ENCODE results near the gene TTLL10. TPM values are rescaled to one million over a fixed set of nuclear protein-coding genes. Genes with fewer than 3 reads are reported as not detected.

TTLL10 gene
- total RNA-seq, 1 experiment from 2014 or later = 0.68 TPM

DNA sequence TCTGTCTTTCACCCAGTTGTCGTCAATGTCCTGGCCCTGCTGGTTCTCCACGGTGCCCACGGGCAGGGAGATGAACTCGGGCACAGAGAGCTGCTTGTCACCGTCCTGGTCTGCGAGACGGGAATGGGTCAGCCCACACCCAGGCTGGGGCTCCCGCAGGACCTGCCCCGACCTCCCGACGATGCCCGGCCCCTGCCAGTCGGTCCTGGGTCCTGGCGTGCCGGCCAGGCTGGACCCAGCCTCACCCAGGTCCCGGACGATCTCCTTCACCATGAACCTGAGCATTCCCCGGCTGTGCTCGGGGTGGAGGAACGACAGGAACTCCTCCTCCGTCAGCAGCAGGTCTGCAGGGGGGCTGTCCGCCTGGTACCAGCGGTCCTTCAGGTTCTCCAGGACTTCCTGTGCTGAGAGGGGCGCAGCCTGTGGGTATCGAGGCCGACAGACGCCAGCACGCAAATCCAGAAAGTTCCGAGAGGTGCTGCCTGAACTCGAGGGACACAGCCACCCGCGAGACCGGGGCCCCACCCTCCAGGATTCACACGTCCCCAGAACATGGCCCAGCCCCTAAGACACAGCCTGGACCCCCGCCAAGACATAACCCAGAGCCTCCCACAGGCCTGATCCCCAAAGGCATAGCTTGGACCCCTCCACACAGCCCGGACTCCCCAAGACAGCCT is 45.0 kb downstream of the TTLL10 start:
- Histone ChIP-seq H4K20me1 (ENCODE audit: control insufficient read depth, insufficient read depth, insufficient read length) (no peaks in the 10 kb centered on the region), H4K8ac (replicated peaks; ENCODE audit: insufficient read length, low read depth, low read length) (no peak overlapping the region), H2AFZ (ENCODE audit: low read length) (no peak overlapping the region), H3K4me2 (ENCODE audit: insufficient read depth, insufficient read length, low read length) (no peak overlapping the region), H3K79me1 (ENCODE audit: insufficient read depth, low read depth, low read length, poor library complexity, severe bottlenecking) (no peaks in the 10 kb centered on the region), H3K27ac (ENCODE audit: insufficient read length, low read depth, low read length) (no peak overlapping the region), H2BK12ac (ENCODE audit: insufficient read length, low read depth, low read length) (no peak overlapping the region), H3K14ac (ENCODE audit: insufficient read depth, low read length) (no peak overlapping the region), H3K4ac (ENCODE audit: low read depth, low read length) (no peak overlapping the region), H2BK5ac (ENCODE audit: insufficient read length, low read length) (no peak overlapping the region), H3K56ac (ENCODE audit: insufficient read length, low read depth, low read length) (no peak overlapping the region), H2BK20ac (ENCODE audit: low read depth, low read length, poor library complexity, severe bottlenecking) (no peak overlapping the region), H3K9me3 (ENCODE audit: control insufficient read depth, low read depth, low read length) (no peaks in the 10 kb centered on the region), H4K5ac (ENCODE audit: insufficient read length, low read depth, low read length) (no peak overlapping the region), H3K9ac (ENCODE audit: extremely low read depth, insufficient read length, low read length) (no peak overlapping the region), H2AK5ac (ENCODE audit: insufficient read length, low read length) (no peak overlapping the region), H3K18ac (ENCODE audit: insufficient read length, low read depth, low read length) (no peak overlapping the region), H3K23me2 (ENCODE audit: insufficient read length, low read depth, low read length, poor library complexity, severe bottlenecking) (no peaks in the 10 kb centered on the region), H3K27me3 (ENCODE audit: insufficient read depth, low read length) (no peaks in the 10 kb centered on the region), H3K79me2 (ENCODE audit: insufficient read depth, low read length) (no peaks in the 10 kb centered on the region), H3T11ph (ENCODE audit: low read length) (no peak overlapping the region), H2BK15ac (ENCODE audit: low read depth, low read length) (no peak overlapping the region), H3K23ac (ENCODE audit: insufficient read length, low read depth, low read length) (no peak overlapping the region), H3K4me1 (ENCODE audit: insufficient read depth, low read length) (no peaks in the 10 kb centered on the region), H4K91ac (ENCODE audit: insufficient read length, low read depth, low read length) (no peak overlapping the region), H2BK120ac (ENCODE audit: low read depth, low read length, poor library complexity, severe bottlenecking) (no peak overlapping the region)
- peaks cover 22 to 47% (median 37%) of the 10 kb centered on the region in 3 experiments for H3K36me3 Mint-ChIP-seq (ENCODE audit: insufficient read depth in 1 of 3, low read depth in 3 of 3)
- TF ChIP-seq CTCF (conservative IDR thresholded peaks at IDR 0.05) = no peak
- H3K27me3 Mint-ChIP-seq (ENCODE audit: low read depth) = no peaks in the 10 kb centered on the region; the same call in 1 of the 2 replicates
- DNase-seq = no peak
- no peak overlapping the region for H3K4me3 Mint-ChIP-seq
- H3K9me3 Mint-ChIP-seq = no peaks in the 10 kb centered on the region; a peak in 1 of 5 replicates
- H3K27ac Mint-ChIP-seq = 0 out of 7 replicates have a peak overlapping the region, but pooled peaks of 1 of the 3 experiments have one; percentile 40
- H3K4me1 Mint-ChIP-seq = peaks cover 0 to 4% of the 10 kb centered on the region in 2 experiments; a peak in 1 of 4 replicates
- WGBS (ENCODE audit: extremely low coverage, insufficient read length, low lambda C conversion rate) = no CpG with 5 or more reads among the region's 36 CpGs

Measured in H9 (cell line).